ENCODE measurements around the gene CTNNBIP1. TPM values are rescaled to one million over a fixed set of nuclear protein-coding genes. Genes with fewer than 3 reads are reported as not detected.

Gene CTNNBIP1
- total RNA-seq, 2 donors from 2014 or later: 25.7 to 30.9 TPM

- peak; percentile 19 for ATAC-seq
- DNase-seq: peak; percentile 43 to 55
- intact Hi-C loops (cut with DNase I, micrococcal nuclease): no loop called here
Observed at GRCh38 chr1:9845914-9846313, 64.2 kb downstream of the CTNNBIP1 start.

- ATAC-seq (no peak), DNase-seq (no peak)
- intact Hi-C loops (cut with DNase I, micrococcal nuclease): no loop called here
Observed at GRCh38 chr1:9844756-9845155, 65.3 kb downstream of the CTNNBIP1 start.

- DNase-seq (no peak), ATAC-seq (no peak)
- intact Hi-C loops (cut with DNase I, micrococcal nuclease): no loop called here
Observed at GRCh38 chr1:9844106-9844505, 66.0 kb downstream of the CTNNBIP1 start.

GRCh38 chr1:9843576-9843945 lies 66.5 kb downstream of the CTNNBIP1 start:
- intact Hi-C loops (cut with DNase I, micrococcal nuclease): no loop called here
- DNase-seq (peak; percentile 60 to 79), ATAC-seq (peak; percentile 76)

GRCh38 chr1:9842781-9843575 lies 67.1 kb downstream of the CTNNBIP1 start:
- intact Hi-C loops (cut with DNase I, micrococcal nuclease): no loop called here
- ATAC-seq (peak; percentile 76), DNase-seq (peak; percentile 70 to 77)

GRCh38 chr1:9842073-9842711 lies 67.9 kb downstream of the CTNNBIP1 start:
- ATAC-seq: no peak
- intact Hi-C loops (cut with DNase I, micrococcal nuclease): no loop called here
- no peak for DNase-seq

GRCh38 chr1:9841460-9841859 lies 68.6 kb downstream of the CTNNBIP1 start:
- DNase-seq (no peak), ATAC-seq (no peak)
- intact Hi-C loops (cut with DNase I, micrococcal nuclease): no loop called here

- ATAC-seq (no peak), DNase-seq (no peak)
- intact Hi-C loops (cut with DNase I, micrococcal nuclease): no loop called here
Observed at GRCh38 chr1:9840176-9840575, 69.9 kb downstream of the CTNNBIP1 start.

GRCh38 chr1:9838946-9839345 lies 71.1 kb downstream of the CTNNBIP1 start:
- DNase-seq: no peak
- no peak for ATAC-seq
- intact Hi-C loops (cut with DNase I, micrococcal nuclease): no loop called here

- intact Hi-C loops (cut with DNase I, micrococcal nuclease): no loop called here
- DNase-seq (no peak), ATAC-seq (peak; percentile 16)
Observed at GRCh38 chr1:9836632-9836960, 73.5 kb downstream of the CTNNBIP1 start.

- intact Hi-C loops (cut with DNase I, micrococcal nuclease): no loop called here
- DNase-seq (peak; percentile 69 to 75), ATAC-seq (peak; percentile 73)
Observed at GRCh38 chr1:9835758-9836631, 74.1 kb downstream of the CTNNBIP1 start.

- no peak for DNase-seq
- ATAC-seq: peak; percentile 12
- intact Hi-C loops (cut with DNase I, micrococcal nuclease): no loop called here
Observed at GRCh38 chr1:9835404-9835757, 74.7 kb downstream of the CTNNBIP1 start.

GRCh38 chr1:9833632-9834031 lies 76.4 kb downstream of the CTNNBIP1 start:
- intact Hi-C loops (cut with DNase I, micrococcal nuclease): no loop called here
- DNase-seq (no peak), ATAC-seq (no peak)

GRCh38 chr1:9827558-9828185 lies 82.4 kb downstream of the CTNNBIP1 start:
- no peak for DNase-seq
- ATAC-seq: no peak
- intact Hi-C loops (cut with DNase I, micrococcal nuclease): no loop called here

- intact Hi-C loops (cut with DNase I, micrococcal nuclease): no loop called here
- DNase-seq (no peak), ATAC-seq (no peak)
Observed at GRCh38 chr1:9826616-9827015, 83.5 kb downstream of the CTNNBIP1 start.

- ATAC-seq (no peak), DNase-seq (no peak)
- intact Hi-C loops (cut with DNase I, micrococcal nuclease): no loop called here
Observed at GRCh38 chr1:9826087-9826486, 84.0 kb downstream of the CTNNBIP1 start.

- intact Hi-C loops (cut with DNase I, micrococcal nuclease): no loop called here
Observed at GRCh38 chr1:9825093-9826074, 84.7 kb downstream of the CTNNBIP1 start.

GRCh38 chr1:9824702-9825089 lies 85.4 kb downstream of the CTNNBIP1 start:
- intact Hi-C loops (cut with DNase I, micrococcal nuclease): no loop called here
- ATAC-seq (no peak), DNase-seq (no peak)

More at GRCh38 chr1:9825093-9826074, 84.7 kb downstream of the CTNNBIP1 start:
- DNase-seq (peak; percentile 86 to 96), ATAC-seq (peak; percentile 79)
